NCI-H1048 (cell line): ENCODE measurements around the gene PRPF38A.
"Not testable (repeated sequence)": the region's sequence is repeated elsewhere in the genome, so short reads cannot be mapped to it uniquely, and the experiment has no call there.

Experiments used
- DNase-seq: peaks from one replicate; lab custom pipeline; 2025; lab: John Stamatoyannopoulos, UW

The PRPF38A gene

GRCh38 chr1:52404116-52404974, at the start of gene PRPF38A, which contains the start of gene ORC1:
PRPF38A (plus strand) TSS chr1:52404602; CDS start chr1:52404750, 148 bp downstream.
ORC1 (minus strand) TSS chr1:52404423; CDS start chr1:52402223, 2,200 bp downstream.
- peak; percentile 99 for DNase-seq

GRCh38 chr1:52355436-52355835, 49.0 kb upstream of the PRPF38A start:
- no peak for DNase-seq

- DNase-seq: no peak
Observed at GRCh38 chr1:52355847-52356505, 48.4 kb upstream of the PRPF38A start.

GRCh38 chr1:52356818-52357355, 47.5 kb upstream of the PRPF38A start:
- no peak for DNase-seq

- no peak for DNase-seq
Observed at GRCh38 chr1:52357397-52357796, 47.0 kb upstream of the PRPF38A start.

GRCh38 chr1:52358851-52359497, 45.4 kb upstream of the PRPF38A start:
- no peak for DNase-seq

GRCh38 chr1:52359676-52360594, 44.5 kb upstream of the PRPF38A start:
- no peak for DNase-seq

- DNase-seq: no peak
Observed at GRCh38 chr1:52360595-52360968, 43.8 kb upstream of the PRPF38A start.

- DNase-seq: no peak
Observed at GRCh38 chr1:52364235-52364839, 40.1 kb upstream of the PRPF38A start.

GRCh38 chr1:52365071-52365745, 39.2 kb upstream of the PRPF38A start:
- no peak for DNase-seq

GRCh38 chr1:52365746-52366516, 38.5 kb upstream of the PRPF38A start, which contains the start of gene CC2D1B:
CC2D1B (minus strand) TSS chr1:52366205; CDS start chr1:52364620, 1,585 bp downstream.
- DNase-seq: peak; percentile 96

GRCh38 chr1:52366517-52366827, 37.9 kb upstream of the PRPF38A start:
- no peak for DNase-seq

GRCh38 chr1:52367272-52367671, 37.1 kb upstream of the PRPF38A start:
- no peak for DNase-seq

- DNase-seq: peak; percentile 70
Observed at GRCh38 chr1:52368383-52369172, 35.8 kb upstream of the PRPF38A start.

GRCh38 chr1:52369851-52370250, 34.6 kb upstream of the PRPF38A start:
- DNase-seq: not testable (repeated sequence)

GRCh38 chr1:52385376-52385775, 19.0 kb upstream of the PRPF38A start:
- no peak for DNase-seq

GRCh38 chr1:52386458-52386857, 17.9 kb upstream of the PRPF38A start:
- DNase-seq: no peak

GRCh38 chr1:52393174-52393573, 11.2 kb upstream of the PRPF38A start:
- no peak for DNase-seq

GRCh38 chr1:52399629-52400028, 4.8 kb upstream of the PRPF38A start:
- no peak for DNase-seq
